ENCODE results near the gene CCDC28B.
A peak's percentile ranks its signal among the peaks of the same experiment; 100 is the strongest.

The CCDC28B gene

GRCh38 chr1:32246888-32247273 lies 46.5 kb downstream of the CCDC28B start, which contains the start of gene FAM167B:
TSS of gene FAM167B (plus strand) at chr1:32247222. CDS start at chr1:32247422, 200 bp downstream.
- no peak for TF ChIP-seq CTCF (IDR thresholded peaks at IDR 0.05; ENCODE audit: low read depth, low read length)
- DNase-seq (ENCODE audit: extremely low read depth, low read depth), result peak; percentile 66

- DNase-seq (ENCODE audit: extremely low read depth, low read depth), result no peak
- TF ChIP-seq CTCF (IDR thresholded peaks at IDR 0.05; ENCODE audit: low read depth, low read length), result no peak
Measured at GRCh38 chr1:32247452-32247851, 47.1 kb downstream of the CCDC28B start.

- no peak for DNase-seq (ENCODE audit: extremely low read depth, low read depth)
- TF ChIP-seq CTCF (IDR thresholded peaks at IDR 0.05; ENCODE audit: low read depth, low read length), result peak; percentile 72
Measured at GRCh38 chr1:32247983-32248889, 47.8 kb downstream of the CCDC28B start.

GRCh38 chr1:32249831-32250525 lies 49.6 kb downstream of the CCDC28B start:
- DNase-seq (ENCODE audit: extremely low read depth, low read depth), result no peak
- TF ChIP-seq CTCF (IDR thresholded peaks at IDR 0.05; ENCODE audit: low read depth, low read length), result no peak

- DNase-seq (ENCODE audit: extremely low read depth, low read depth), result no peak
- no peak for TF ChIP-seq CTCF (IDR thresholded peaks at IDR 0.05; ENCODE audit: low read depth, low read length)
Measured at GRCh38 chr1:32250893-32251716, 50.7 kb downstream of the CCDC28B start, which contains the start of gene LCK. TSS of gene LCK (plus strand) at chr1:32251265. CDS start at chr1:32274330, 23,065 bp downstream.

Data from AG09319 (cell line).